NCI-H2171 treated with DMSO at 0.1 percent for 48 hours (cell line): ENCODE measurements around the gene IL12A.

Source experiments
- DNase-seq: peaks from one replicate; lab custom pipeline; 2025; lab: John Stamatoyannopoulos, UW

Gene IL12A

DNA sequence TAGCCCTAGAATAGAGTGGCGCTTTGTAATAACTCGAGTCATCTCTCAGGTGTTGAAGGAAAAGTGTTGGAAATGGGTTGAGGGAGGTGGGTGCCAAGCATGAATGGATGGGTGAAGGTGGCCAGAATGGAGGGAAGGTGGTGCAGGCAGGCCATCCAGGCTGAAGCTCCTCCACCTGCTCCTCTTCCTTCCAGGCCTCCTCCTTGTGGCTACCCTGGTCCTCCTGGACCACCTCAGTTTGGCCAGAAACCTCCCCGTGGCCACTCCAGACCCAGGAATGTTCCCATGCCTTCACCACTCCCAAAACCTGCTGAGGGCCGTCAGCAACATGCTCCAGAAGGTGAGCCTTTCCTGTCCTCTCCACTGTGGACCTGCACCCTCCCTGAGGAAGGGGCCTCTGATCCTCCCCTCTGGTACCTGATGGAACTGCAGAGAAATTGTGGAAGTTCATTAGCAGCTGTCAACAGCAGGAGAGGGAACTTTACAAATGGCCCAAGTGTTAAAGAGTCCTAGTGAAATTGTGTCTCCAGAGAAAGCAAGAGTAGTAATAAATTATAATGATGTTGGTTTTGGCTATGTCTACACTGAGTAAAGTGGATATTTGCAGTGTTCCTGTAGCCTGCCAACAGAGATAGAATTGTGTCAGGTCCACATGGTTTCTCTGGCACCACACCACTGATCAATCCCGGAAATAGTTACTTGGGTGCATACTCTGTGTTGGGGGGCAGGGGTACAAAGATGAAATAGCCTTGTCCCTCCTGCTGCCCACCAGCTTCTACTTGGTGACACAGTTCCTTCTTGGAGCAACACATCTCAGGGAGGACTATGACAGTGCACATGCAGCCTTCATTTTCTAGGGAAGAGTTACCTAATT lies 1.6 kb downstream of the IL12A start:
- no peak for DNase-seq

DNA sequence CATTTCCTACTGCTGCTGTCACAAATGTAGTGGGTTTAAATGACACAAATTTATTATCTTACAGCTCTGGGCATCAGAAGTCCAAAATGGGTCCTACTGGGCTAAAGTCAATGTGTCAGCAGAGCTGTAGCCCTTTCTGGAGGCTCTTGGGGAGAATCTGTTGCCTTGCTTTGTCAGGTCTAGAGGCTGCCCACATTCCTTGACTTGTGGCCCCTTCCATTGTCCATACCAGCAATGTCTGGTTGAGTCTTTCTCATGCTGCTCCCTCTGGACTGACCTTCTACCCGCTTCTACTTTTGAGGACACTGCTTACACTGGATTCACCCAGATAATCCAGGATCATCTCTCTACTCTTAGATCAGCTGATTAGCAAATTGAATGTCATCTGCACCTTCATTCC lies 3.0 kb downstream of the IL12A start:
- no peak for DNase-seq

DNA sequence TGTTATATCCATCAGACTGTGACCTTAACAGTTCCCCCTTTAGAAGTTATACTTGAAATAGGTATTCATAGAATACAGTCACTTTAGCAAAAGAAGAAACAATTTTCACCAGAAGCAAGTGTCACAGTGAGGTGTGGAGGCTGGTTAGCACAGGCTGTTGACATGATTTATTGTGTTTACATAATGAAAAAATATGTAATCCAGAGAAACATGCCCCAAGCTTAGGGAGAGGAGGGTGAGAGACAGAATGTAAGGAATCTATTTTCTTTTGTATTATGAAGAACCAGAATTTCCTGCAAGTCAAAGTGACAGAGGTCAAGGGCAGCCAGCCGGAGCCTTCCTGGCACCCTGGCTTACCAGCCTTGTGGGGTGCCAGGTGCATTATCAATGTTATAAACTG lies 4.0 kb downstream of the IL12A start:
- no peak for DNase-seq

DNA sequence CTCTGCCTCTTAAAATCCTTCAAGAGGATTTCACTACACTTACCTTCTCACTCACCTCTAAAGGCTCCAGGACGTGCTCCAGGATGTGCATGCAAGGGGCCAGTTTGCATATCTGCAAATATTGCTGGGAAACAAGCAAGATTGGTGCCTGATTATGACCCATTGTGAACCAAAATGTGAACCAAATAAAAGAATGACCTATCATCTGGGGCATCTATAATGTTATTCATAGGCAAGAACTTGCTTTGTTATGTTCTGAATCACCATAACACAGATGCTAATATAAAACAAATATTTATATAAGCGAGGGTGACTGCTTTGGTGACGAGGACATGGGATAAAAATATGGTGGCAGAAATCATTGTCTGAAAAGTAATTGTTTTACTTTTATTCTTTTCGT lies 5.5 kb downstream of the IL12A start:
- DNase-seq, result no peak

DNA sequence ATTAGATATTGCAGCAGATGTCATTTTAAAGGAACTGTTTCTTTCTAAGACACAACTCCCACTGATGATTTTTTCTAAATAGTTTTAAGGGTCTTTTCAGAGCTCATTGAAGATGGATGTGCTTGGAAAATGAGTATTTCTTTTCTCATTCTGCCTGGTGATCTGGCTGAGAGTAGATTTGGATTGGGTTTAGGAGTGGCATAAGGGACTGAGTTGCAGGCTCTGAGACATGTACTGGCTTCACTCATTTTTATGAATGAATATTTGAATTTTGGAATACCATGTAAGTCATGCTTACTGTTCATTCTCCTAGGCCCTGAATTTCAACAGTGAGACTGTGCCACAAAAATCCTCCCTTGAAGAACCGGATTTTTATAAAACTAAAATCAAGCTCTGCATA lies 6.5 kb downstream of the IL12A start:
- DNase-seq, result no peak

DNA sequence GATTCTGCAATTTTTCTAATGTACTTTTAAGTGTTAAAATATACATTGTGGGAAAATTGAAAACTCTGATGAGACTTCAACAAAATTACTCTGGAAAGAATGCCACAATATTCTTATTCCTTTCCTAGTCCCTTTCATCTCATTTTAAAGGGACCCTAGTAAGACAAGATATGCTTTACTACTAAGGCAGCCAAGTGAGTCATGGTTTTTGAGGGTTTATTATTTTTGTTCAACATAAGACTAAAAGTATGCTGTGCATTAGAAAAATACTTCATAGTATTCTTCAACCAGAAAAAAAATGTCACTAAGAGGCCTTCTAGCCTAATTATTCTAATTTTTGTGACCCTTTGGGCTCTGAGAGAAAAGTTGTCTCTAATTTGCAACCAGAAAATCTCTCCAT lies 7.4 kb downstream of the IL12A start:
- no peak for DNase-seq

DNA sequence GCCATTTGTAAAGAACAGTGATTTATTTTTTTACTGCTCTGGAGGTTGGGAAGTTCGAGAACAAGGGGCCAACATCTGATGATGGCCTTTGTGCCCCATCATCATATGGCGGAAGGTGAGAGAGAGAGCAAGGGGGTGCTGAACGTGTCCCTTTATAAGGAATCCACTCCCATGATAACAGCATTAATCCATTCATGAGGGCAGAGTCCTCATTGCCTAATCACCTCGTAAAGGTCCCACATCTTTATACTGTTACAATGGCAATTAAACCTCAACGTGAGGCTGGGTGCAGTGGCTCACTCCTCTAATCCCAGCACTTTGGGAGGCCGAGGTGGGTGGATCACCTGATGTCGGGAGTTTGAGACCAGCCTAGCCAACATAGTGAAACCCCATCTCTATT lies 8.3 kb downstream of the IL12A start:
- no peak for DNase-seq

DNA sequence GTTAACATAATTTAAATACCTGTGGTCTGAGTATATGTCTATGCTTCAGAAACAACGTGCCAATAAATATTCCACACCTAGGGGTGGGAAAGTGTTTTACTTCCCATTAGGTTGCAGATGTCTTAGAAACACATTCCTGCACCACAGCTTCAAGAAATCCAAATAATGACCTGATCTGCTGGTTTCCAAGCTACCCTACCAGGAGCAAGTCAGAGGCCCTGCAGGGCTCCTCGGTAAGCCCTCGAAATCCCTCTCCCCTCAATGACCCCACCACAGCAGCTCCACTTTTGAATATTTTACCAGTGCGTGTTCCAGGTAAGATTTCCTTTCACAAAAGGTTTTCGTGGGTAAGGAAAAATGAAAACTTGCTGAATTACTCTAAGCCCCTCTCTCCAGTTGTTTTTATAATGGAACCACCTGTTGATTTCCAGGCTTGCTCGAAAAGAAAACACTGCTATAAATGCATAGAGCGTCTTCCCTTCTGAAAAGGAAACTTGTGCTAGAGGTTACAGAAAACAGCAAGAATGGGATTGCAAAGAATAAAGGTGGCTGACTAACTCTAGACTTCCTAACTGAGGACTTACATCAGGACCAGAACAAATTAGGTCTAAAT lies 12.6 kb downstream of the IL12A start:
- DNase-seq, result no peak

DNA sequence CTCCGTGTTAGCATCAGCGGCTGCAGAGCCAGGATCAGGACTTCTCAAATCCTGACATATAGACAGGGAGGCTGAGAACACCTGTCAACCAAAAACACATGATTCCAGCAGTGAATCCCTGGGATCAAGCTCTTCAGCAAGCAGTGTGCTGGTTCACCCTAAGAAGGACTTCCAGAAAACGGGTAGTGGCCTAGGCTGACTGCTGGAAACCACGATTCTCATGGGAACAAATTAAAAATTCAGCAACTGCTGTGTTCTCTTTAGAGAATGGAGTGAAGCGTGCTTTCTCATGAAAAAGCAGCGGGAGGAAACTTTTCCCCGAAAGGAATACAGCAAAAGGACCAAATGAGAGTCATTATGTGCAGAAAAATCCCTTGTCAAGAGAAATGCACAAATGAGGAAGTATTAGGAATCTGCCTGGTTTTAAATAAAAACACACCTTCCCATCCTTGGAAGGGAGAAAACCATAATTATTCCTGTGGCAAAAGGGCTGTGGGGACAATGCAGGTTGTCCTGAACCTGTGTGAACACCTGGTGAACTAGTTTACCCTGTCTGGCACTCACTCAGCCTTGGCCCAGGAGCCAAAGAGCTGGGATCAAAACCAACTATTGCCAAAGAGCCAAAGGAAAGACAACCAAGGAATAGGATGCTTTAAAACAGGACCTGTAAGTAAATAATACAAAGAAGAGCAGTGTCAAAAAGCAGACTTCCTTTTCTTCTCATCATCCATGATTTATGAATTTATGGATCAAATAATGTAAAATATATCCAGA lies 13.4 kb downstream of the IL12A start:
- DNase-seq, result no peak

DNA sequence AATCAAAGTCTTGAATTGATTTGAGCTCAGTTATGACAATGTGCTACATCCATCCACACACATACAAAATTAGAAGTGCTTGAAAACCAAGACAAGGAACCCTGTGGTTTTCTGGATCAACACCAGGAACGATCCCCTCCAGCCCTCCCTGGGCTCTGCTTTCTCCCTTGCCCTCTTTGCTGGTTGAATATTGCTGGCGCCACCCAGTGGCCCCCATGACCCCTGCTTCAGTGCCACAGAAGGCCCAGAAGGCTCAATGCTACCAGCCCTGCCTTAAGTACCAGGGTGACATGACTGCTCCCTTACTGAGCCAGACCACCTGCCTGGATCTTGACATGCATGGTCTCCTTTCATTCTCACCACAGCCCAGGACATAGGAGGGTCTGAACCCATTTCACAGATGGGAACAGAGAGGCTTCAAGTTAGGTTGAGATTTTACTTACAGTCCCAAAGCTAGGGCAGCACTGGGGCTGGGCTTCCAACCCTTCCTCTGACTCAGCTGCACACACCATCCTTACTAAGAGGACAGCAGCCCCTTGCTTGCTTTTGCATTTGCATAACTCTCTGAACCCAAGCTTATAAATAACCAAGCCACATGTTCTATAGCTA lies 15.0 kb downstream of the IL12A start:
- DNase-seq, result peak; percentile 51

DNA sequence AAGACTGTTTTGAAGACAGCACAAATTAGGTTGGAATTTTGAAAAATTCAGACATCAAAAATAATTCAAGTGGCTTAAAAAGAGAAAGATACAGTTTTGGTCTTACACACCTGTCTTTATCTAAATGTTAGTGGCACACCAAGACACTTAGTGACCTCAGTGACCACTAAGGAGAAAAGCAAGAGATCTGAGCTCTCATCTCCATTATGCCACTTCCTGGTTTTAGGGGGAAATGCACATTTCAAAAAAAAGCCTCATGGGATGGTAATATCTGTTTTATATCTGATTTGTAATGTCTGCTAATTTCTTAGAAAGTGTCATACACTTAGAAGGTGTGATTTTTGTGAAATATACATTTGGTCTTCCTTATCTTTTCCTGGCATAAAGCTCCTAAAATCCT lies 16.4 kb downstream of the IL12A start:
- no peak for DNase-seq

DNA sequence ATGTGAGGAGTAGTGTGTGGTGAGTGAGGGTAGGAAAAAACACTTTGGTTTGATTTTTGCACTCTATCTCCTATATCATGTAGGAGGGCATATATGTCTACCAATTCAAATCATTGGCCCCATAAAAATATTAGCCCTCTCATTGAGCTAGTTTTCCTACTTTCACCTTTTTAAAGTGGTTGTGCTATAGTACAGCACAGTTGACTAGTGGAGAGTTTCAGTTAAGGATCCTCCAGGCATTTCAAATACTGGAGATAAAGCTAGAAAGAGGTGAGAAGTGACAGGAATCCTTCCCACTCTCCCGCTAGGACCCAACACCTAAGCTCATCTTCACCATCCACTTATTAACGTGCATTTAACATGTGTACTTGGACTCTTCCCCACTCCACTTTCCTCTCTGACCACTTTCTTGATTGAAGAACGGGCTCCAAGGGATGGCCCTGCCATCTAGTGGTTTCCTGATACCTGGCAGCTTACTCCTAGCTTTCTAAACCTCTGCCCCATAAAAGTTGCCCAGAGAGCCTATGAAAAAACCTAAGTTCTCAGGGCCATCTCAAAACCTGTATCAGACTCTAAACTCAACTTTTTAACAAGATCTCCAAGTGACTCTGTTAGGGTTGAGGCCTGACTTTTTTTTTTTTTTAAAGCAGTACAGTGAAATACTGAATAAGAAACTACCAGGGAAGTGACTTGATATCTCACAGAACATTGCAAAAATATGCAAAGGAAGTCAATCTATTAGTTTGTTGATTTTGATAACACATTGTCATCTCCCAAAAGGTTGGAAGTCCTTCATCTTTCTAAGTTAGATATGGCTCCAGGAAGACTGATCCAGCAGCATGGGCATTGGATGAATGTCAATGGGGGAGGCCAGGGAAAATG lies 17.9 kb downstream of the IL12A start:
- peak; percentile 75 for DNase-seq

DNA sequence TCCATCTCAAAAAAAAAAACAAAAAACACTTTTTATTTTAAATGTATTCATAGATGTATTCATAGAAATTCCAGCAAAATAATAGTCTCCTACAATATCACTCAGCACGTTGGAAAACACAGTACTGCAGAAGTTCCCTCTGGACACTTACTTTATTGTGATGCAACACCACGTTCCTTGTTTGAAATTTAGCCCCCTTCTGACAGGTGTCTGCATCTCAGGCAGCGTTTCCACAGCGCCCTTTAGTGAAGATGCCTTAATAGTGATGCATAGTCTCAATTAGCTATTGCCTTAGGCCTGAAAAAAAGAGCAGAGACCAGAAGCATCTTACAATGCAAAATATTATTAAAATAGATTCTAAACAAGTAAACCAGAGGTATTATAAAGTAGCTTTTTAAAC lies 20.3 kb downstream of the IL12A start:
- DNase-seq, result no peak

DNA sequence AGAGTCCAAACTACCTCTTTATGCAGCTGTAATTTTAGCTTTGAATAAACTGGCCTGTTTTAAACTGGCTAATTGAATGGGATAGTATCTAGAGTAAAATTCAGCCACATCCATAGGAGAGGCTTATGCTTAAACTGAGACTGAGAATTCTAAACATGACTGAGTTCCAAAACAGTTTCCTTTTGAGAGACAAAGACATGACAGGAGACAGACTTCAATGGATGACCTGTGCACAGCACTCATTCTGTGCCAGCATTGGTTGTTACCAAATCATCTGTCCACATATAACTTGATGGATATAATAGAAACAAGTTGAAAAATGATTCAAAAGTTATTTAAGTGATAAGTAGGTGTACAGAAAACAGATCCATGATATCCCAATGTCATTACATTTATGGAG lies 20.9 kb downstream of the IL12A start:
- DNase-seq, result no peak

DNA sequence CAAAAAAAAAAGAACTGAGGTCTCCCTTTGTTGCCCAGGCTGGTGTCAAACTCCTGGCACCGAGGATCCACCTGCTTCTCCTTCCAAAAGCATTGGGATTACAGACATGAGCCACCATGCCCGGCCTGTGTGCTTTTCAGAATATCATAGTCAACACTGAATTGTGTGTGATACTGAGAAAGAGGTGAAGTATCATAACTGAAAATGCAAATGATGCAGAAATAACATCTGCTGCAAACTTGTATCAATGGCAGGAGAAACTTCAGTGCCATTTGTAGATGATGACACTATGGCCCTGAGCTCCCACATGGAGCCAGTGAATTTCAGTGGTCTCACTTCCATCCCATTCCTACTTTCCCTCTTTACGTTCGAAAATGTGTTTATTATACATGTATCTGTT lies 21.9 kb downstream of the IL12A start:
- DNase-seq, result no peak

DNA sequence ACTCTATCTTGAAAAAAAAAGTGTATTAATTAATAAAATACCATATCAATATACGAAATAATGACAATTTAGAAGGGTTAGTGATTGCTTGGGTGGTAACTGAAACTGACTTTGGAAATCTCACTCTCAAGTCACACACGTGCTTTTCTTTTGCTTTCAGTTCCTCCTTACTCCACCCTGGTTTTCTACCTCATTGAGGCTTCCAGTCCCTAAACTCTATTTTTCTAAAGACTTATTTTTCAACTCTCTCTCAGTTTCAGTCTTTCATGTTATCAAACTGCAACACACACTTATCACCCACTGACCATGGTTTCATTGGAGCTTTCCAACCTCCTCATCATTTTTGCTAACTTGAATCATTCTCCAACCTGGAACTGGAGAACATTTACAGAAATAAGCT lies 23.5 kb downstream of the IL12A start:
- DNase-seq, result no peak

DNA sequence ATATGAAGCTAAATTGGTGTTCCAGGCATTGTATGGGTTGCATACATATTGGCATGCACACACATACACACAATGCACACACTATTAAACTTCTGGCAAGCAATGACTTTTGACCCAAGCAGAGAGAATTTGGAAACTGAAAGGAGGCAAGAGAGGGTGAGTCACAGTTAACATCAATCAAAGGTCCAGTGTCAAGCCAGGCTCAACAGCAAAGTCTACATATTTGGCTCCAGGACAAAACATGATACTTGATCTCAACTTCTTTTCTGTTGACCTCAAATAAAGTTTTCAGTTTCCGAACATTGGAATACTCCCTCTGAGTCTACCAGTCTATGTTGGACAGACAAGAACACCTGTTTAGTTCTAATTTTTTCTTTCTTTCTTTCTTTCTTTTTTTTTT lies 28.3 kb downstream of the IL12A start:
- no peak for DNase-seq

DNA sequence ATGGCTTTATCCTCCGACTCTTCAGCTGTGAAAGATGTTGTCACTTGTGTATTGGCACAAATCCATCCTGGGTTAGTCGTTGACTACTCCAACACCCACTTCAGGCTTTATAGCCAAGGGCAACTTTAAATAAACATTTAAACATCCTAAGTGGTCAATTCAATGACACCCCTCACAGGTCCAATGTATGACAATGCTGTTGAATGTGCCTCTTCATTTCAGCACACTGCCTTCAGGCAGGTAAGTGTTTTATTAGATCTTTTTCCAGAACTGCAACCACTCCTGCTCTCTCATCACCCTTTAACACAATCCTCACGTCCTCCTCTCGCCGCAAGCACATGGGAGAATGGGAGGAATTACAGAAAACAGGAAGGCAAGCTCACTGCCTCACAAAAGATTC lies 30.3 kb downstream of the IL12A start:
- DNase-seq, result peak; percentile 7

DNA sequence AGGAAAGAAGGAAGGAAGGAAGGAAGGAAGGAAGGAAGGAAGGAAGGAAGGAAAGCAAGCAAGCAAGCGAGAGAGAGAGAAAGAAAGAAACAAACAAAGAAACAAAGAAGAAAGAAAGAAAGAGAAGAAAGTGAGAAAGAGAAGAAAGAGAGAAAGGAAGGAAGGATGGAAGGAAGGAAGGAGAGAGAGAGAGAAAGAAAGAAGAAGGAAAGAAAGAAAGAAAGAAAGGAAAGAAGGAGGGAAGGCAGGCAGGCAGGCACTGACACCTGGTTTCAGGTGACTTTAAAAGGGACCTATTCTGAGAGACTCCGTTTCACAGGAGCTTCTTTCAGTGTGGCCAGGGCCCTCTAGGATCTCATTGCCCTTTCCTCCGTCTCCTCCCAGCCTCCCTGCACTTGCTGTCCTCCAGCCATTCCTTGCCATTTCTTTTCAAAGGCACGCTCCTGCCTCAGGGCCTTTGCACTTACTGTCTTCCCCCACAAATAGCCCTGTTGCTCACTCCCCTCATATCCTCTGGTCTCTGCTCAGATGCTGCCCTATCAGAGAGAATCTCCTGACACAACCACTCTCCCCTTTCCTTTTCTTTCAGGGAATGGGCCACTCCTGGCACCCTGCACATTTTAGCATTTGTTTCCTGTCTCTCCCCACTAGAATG lies 31.5 kb downstream of the IL12A start:
- no peak for DNase-seq

DNA sequence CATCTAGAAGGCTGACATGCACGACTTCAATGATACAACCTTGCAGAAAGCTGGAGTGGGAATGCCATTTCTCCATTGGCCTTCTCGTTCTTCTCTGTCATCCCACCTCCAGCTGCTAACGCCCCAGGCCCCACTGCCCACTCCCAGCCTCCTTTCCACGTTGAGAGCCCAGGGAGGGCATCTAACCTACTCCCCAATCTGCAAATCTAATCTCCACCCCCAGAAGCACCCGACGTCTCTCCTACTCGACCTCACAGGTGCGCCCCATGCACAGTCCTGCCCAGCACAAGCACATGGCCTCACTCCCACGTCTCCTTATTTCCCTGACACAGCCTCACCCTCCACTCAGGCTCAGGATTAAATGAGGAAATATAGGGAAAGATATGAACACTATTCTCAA lies 33.4 kb downstream of the IL12A start:
- DNase-seq, result no peak

DNA sequence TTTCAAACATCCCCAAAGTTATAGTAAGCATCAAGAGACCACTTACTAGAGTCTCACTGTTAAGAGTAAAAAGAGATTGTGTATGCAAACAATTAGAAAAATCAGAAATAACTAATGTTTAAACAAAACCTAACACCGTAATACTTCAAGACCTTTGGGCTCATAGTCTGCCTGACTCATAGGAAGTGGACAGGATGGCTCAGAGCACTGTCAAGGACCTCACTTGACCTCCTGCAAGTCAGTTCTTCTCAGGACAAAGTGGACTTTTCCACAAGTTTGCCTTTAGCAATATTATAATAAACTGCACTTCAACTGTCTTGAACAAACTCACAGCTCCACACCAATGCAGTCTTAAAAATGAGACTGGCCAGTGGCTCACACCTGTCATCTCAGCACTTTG lies 34.8 kb downstream of the IL12A start:
- DNase-seq, result no peak
